Measurements from ENCODE around the gene SH3RF1. TPM values are rescaled to one million over a fixed set of nuclear protein-coding genes. Genes with fewer than 3 reads are reported as not detected.

SH3RF1 gene
- total and polyA plus RNA-seq, 2 experiments from 2014 or later, result 7.8 to 12.4 TPM

DNA sequence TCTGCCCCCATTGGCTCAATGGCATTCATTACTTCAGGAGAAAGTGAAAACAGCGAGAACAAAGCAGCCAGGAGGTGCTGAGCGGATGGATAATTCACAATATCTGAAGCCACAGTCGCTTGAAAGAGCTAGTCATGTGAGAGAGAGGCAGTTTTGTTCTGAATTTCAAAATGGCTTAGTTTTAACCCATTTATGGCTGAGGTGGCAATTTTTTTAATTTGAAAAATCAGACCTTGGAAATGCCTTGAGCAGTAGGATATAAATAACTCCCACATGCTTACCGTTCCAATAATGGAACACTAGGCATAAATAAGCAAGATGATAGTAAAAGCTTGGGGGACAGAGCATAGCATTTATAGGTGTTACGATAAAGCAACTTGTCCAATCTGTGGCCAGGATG lies 203.8 kb downstream of the SH3RF1 start (continued):
- TF ChIP-seq, protein P1, sequence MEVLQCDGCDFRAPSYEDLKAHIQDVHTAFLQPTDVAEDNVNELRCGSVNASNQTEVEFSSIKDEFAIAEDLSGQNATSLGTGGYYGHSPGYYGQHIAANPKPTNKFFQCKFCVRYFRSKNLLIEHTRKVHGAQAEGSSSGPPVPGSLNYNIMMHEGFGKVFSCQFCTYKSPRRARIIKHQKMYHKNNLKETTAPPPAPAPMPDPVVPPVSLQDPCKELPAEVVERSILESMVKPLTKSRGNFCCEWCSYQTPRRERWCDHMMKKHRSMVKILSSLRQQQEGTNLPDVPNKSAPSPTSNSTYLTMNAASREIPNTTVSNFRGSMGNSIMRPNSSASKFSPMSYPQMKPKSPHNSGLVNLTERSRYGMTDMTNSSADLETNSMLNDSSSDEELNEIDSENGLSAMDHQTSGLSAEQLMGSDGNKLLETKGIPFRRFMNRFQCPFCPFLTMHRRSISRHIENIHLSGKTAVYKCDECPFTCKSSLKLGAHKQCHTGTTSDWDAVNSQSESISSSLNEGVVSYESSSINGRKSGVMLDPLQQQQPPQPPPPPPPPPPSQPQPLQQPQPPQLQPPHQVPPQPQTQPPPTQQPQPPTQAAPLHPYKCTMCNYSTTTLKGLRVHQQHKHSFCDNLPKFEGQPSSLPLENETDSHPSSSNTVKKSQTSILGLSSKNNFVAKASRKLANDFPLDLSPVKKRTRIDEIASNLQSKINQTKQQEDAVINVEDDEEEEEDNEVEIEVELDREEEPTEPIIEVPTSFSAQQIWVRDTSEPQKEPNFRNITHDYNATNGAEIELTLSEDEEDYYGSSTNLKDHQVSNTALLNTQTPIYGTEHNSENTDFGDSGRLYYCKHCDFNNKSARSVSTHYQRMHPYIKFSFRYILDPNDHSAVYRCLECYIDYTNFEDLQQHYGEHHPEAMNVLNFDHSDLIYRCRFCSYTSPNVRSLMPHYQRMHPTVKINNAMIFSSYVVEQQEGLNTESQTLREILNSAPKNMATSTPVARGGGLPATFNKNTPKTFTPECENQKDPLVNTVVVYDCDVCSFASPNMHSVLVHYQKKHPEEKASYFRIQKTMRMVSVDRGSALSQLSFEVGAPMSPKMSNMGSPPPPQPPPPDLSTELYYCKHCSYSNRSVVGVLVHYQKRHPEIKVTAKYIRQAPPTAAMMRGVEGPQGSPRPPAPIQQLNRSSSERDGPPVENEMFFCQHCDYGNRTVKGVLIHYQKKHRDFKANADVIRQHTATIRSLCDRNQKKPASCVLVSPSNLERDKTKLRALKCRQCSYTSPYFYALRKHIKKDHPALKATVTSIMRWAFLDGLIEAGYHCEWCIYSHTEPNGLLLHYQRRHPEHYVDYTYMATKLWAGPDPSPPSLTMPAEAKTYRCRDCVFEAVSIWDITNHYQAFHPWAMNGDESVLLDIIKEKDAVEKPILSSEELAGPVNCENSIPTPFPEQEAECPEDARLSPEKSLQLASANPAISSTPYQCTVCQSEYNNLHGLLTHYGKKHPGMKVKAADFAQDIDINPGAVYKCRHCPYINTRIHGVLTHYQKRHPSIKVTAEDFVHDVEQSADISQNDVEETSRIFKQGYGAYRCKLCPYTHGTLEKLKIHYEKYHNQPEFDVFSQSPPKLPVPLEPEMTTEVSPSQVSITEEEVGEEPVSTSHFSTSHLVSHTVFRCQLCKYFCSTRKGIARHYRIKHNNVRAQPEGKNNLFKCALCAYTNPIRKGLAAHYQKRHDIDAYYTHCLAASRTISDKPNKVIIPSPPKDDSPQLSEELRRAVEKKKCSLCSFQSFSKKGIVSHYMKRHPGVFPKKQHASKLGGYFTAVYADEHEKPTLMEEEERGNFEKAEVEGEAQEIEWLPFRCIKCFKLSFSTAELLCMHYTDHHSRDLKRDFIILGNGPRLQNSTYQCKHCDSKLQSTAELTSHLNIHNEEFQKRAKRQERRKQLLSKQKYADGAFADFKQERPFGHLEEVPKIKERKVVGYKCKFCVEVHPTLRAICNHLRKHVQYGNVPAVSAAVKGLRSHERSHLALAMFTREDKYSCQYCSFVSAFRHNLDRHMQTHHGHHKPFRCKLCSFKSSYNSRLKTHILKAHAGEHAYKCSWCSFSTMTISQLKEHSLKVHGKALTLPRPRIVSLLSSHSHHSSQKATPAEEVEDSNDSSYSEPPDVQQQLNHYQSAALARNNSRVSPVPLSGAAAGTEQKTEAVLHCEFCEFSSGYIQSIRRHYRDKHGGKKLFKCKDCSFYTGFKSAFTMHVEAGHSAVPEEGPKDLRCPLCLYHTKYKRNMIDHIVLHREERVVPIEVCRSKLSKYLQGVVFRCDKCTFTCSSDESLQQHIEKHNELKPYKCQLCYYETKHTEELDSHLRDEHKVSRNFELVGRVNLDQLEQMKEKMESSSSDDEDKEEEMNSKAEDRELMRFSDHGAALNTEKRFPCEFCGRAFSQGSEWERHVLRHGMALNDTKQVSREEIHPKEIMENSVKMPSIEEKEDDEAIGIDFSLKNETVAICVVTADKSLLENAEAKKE (CRISPR knock-in tag; IDR thresholded peaks at IDR 0.05), result no peak
- TF ChIP-seq STAT1 (IDR thresholded peaks at IDR 0.05; ENCODE audit: unreplicated experiment) (no peak), EZH2 (IDR thresholded peaks at IDR 0.05; ENCODE audit: low read depth, unreplicated experiment) (no peak), ZNF114 (CRISPR knock-in tag; IDR thresholded peaks at IDR 0.05) (no peak), CREB1 (CRISPR knock-in tag; IDR thresholded peaks at IDR 0.05; ENCODE audit: low read depth) (no peak), ZNF331 (CRISPR knock-in tag; IDR thresholded peaks at IDR 0.05; ENCODE audit: low read depth) (no peak), EZH2phosphoT487 (IDR thresholded peaks at IDR 0.05; ENCODE audit: unreplicated experiment) (no peak), POLR2AphosphoS5 (IDR thresholded peaks at IDR 0.05; ENCODE audit: low read depth) (no peak)
- TF ChIP-seq, protein P2, sequence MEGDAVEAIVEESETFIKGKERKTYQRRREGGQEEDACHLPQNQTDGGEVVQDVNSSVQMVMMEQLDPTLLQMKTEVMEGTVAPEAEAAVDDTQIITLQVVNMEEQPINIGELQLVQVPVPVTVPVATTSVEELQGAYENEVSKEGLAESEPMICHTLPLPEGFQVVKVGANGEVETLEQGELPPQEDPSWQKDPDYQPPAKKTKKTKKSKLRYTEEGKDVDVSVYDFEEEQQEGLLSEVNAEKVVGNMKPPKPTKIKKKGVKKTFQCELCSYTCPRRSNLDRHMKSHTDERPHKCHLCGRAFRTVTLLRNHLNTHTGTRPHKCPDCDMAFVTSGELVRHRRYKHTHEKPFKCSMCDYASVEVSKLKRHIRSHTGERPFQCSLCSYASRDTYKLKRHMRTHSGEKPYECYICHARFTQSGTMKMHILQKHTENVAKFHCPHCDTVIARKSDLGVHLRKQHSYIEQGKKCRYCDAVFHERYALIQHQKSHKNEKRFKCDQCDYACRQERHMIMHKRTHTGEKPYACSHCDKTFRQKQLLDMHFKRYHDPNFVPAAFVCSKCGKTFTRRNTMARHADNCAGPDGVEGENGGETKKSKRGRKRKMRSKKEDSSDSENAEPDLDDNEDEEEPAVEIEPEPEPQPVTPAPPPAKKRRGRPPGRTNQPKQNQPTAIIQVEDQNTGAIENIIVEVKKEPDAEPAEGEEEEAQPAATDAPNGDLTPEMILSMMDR (conservative IDR thresholded peaks at IDR 0.05; ENCODE audit: low read depth in 2 of 2), result no peak
- TF ChIP-seq, protein P3, sequence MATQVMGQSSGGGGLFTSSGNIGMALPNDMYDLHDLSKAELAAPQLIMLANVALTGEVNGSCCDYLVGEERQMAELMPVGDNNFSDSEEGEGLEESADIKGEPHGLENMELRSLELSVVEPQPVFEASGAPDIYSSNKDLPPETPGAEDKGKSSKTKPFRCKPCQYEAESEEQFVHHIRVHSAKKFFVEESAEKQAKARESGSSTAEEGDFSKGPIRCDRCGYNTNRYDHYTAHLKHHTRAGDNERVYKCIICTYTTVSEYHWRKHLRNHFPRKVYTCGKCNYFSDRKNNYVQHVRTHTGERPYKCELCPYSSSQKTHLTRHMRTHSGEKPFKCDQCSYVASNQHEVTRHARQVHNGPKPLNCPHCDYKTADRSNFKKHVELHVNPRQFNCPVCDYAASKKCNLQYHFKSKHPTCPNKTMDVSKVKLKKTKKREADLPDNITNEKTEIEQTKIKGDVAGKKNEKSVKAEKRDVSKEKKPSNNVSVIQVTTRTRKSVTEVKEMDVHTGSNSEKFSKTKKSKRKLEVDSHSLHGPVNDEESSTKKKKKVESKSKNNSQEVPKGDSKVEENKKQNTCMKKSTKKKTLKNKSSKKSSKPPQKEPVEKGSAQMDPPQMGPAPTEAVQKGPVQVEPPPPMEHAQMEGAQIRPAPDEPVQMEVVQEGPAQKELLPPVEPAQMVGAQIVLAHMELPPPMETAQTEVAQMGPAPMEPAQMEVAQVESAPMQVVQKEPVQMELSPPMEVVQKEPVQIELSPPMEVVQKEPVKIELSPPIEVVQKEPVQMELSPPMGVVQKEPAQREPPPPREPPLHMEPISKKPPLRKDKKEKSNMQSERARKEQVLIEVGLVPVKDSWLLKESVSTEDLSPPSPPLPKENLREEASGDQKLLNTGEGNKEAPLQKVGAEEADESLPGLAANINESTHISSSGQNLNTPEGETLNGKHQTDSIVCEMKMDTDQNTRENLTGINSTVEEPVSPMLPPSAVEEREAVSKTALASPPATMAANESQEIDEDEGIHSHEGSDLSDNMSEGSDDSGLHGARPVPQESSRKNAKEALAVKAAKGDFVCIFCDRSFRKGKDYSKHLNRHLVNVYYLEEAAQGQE (IDR thresholded peaks at IDR 0.05; ENCODE audit: unreplicated experiment), result no peak

Measured in GM23338 (cell line).